ENCODE results near the gene SCYL3. TPM values are rescaled to one million over a fixed set of nuclear protein-coding genes. Genes with fewer than 3 reads are reported as not detected.
A peak's percentile ranks its signal among the peaks of the same experiment; 100 is the strongest.

The SCYL3 gene
- total and polyA plus RNA-seq, 2 experiments from 2014 or later = 2.2 to 6.8 TPM

GRCh38 chr1:169928438-169929209 is 34.9 kb upstream of the SCYL3 start:
- no peaks in the 10 kb centered on the region for H3K9me3 Mint-ChIP-seq
- Histone ChIP-seq H3K79me2 (replicated peaks; ENCODE audit: insufficient read depth) (no peaks in the 10 kb centered on the region), H3K9me2 (ENCODE audit: insufficient read depth) (no peaks in the 10 kb centered on the region), H4K20me1 (replicated peaks; ENCODE audit: insufficient read depth) (no peaks in the 10 kb centered on the region), H2AFZ (no peak overlapping the region), H3K4me3 (no peak overlapping the region), H3K4me1 (ENCODE audit: insufficient read depth) (no peaks in the 10 kb centered on the region), H3K27me3 (ENCODE audit: insufficient read depth) (no peaks in the 10 kb centered on the region), H3K27ac (ENCODE audit: low read depth) (no peak overlapping the region), H3F3A (replicated peaks; ENCODE audit: low read depth) (no peaks in the 10 kb centered on the region), H3K4me2 (no peak overlapping the region), H3K36me3 (ENCODE audit: insufficient read depth) (no peaks in the 10 kb centered on the region)
- peak; percentile 70 for DNase-seq (ENCODE audit: low spot score)
- TF ChIP-seq ZNF331 (CRISPR knock-in tag; IDR thresholded peaks at IDR 0.05; ENCODE audit: low read depth) (no peak), EZH2phosphoT487 (IDR thresholded peaks at IDR 0.05; ENCODE audit: unreplicated experiment) (no peak), CTCF (conservative IDR thresholded peaks at IDR 0.05; ENCODE audit: low read depth in 2 of 2) (peak; percentile 68 to 90), ETS1 (IDR thresholded peaks at IDR 0.05) (no peak), EZH2 (IDR thresholded peaks at IDR 0.05; ENCODE audit: low read depth, unreplicated experiment) (no peak), ZNF462 (CRISPR knock-in tag; IDR thresholded peaks at IDR 0.05) (no peak), NANOG (IDR thresholded peaks at IDR 0.05; ENCODE audit: borderline replicate concordance) (no peak)
- H3K36me3 Mint-ChIP-seq (ENCODE audit: low read depth) = no peaks in the 10 kb centered on the region
- no peak overlapping the region for H3K4me3 Mint-ChIP-seq
- H3K27ac Mint-ChIP-seq = no peak overlapping the region
- H3K27me3 Mint-ChIP-seq (ENCODE audit: insufficient read depth, low read depth, poor library complexity) = no peaks in the 10 kb centered on the region
- no peaks in the 10 kb centered on the region for H3K4me1 Mint-ChIP-seq
- peak; percentile 64 for ATAC-seq
